Measurements from ENCODE around the gene CASP8AP2. TPM values are rescaled to one million over a fixed set of nuclear protein-coding genes. Genes with fewer than 3 reads are reported as not detected.
"Not testable (repeated sequence)": the region's sequence is repeated elsewhere in the genome, so short reads cannot be mapped to it uniquely, and the experiment has no call there.

CASP8AP2 gene
- total and polyA plus RNA-seq, 4 donors, result 7.1 to 20.6 (median 12.1) TPM

- no peak for ATAC-seq (ENCODE audit: low FRiP score)
- peaks cover 1 to 3% of the 10 kb centered on the region in 2 donors for H3K4me1 ChIP-seq (ENCODE audit: control insufficient read depth in 1 of 2, insufficient read depth in 2 of 2, low read length in 2 of 2)
- intact Hi-C loops (cut with DNase I), result no loop called here
- H3K27me3 ChIP-seq (ENCODE audit: control insufficient read depth in 1 of 2, insufficient read depth in 2 of 2, low read length in 1 of 2), result no peaks in the 10 kb centered on the region
- peak overlapping the region; percentile 51 to 85 for H3K4me3 ChIP-seq (ENCODE audit: low read length in 2 of 2)
- DNase-seq, result no peak
- no peaks in the 10 kb centered on the region for H3K9me3 ChIP-seq (ENCODE audit: control insufficient read depth, low read length)
- no peaks in the 10 kb centered on the region for H3K36me3 ChIP-seq (ENCODE audit: control insufficient read depth in 1 of 2, insufficient read depth in 2 of 2, low read length in 1 of 2)
- 5 to 8% methylated on average over 12 to 15 of the region's 15 CpGs for WGBS, 2 donors
- peak overlapping the region in 1 of 2 donors; percentile 34 for H3K27ac ChIP-seq (ENCODE audit: low read depth in 1 of 2, low read length in 2 of 2)
These were observed 610 bp downstream of the CASP8AP2 start for GRCh38 chr6:89830170-89830809.

- 84 to 87% methylated on average over 12 of the region's 12 CpGs for WGBS, 2 donors
- no peak for ATAC-seq (ENCODE audit: low FRiP score)
- H3K9me3 ChIP-seq (ENCODE audit: control insufficient read depth, low read length), result no peaks in the 10 kb centered on the region
- DNase-seq, result no peak
- H3K27me3 ChIP-seq (ENCODE audit: control insufficient read depth in 1 of 2, insufficient read depth in 2 of 2, low read length in 1 of 2), result no peaks in the 10 kb centered on the region
- no peaks in the 10 kb centered on the region for H3K4me1 ChIP-seq (ENCODE audit: control insufficient read depth in 1 of 2, insufficient read depth in 2 of 2, low read length in 2 of 2)
- no peaks in the 10 kb centered on the region for H3K36me3 ChIP-seq (ENCODE audit: control insufficient read depth in 1 of 2, insufficient read depth in 2 of 2, low read length in 1 of 2)
- intact Hi-C loops (cut with DNase I), result no loop called here
- H3K4me3 ChIP-seq (ENCODE audit: low read length in 2 of 2), result no peak overlapping the region
- no peak overlapping the region for H3K27ac ChIP-seq (ENCODE audit: low read depth in 1 of 2, low read length in 2 of 2)
These were observed 5.5 kb downstream of the CASP8AP2 start for GRCh38 chr6:89834884-89835792.

GRCh38 chr6:89836639-89837222, 7.1 kb downstream of the CASP8AP2 start:
- H3K4me1 ChIP-seq (ENCODE audit: control insufficient read depth in 1 of 2, insufficient read depth in 2 of 2, low read length in 2 of 2), result peaks cover 2 to 4% of the 10 kb centered on the region in 2 donors
- no peak for DNase-seq
- no peaks in the 10 kb centered on the region for H3K27me3 ChIP-seq (ENCODE audit: control insufficient read depth in 1 of 2, insufficient read depth in 2 of 2, low read length in 1 of 2)
- 95 to 97% methylated on average over 8 of the region's 8 CpGs for WGBS, 2 donors
- no peak for ATAC-seq (ENCODE audit: low FRiP score)
- peaks cover 0 to 4% of the 10 kb centered on the region in 2 donors for H3K36me3 ChIP-seq (ENCODE audit: control insufficient read depth in 1 of 2, insufficient read depth in 2 of 2, low read length in 1 of 2)
- H3K9me3 ChIP-seq (ENCODE audit: control insufficient read depth, low read length), result no peaks in the 10 kb centered on the region
- H3K27ac ChIP-seq (ENCODE audit: low read depth in 1 of 2, low read length in 2 of 2), result no peak overlapping the region
- intact Hi-C loops (cut with DNase I), result no loop called here
- H3K4me3 ChIP-seq (ENCODE audit: low read length in 2 of 2), result no peak overlapping the region

DNA sequence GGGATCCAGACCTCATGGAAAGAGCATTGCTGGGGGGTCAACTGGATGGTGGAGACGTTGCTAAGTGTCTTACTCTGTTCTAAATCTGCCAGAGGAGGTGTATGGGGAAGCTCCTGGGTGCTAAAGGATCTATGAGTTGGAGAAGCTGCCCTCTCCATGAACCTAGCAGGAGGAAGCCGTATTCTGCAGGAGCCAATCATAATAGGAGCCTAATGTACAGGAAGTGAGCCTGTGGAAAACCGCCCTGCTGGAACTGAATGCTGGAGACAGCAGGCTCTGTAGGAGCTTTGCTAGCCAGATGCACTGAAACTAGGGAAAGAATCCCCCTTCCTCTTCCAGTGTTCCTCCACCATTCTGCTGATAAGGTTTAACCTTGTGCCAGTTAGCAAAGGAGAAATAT, 10.9 kb downstream of the CASP8AP2 start:
- intact Hi-C loops (cut with DNase I), result no loop called here
- peaks cover 0 to 4% of the 10 kb centered on the region in 2 donors for H3K36me3 ChIP-seq (ENCODE audit: control insufficient read depth in 1 of 2, insufficient read depth in 2 of 2, low read length in 1 of 2)
- DNase-seq (no peak), ATAC-seq (ENCODE audit: low FRiP score) (peak; percentile 22)
- peak overlapping the region in 1 of 2 donors; percentile 19 for H3K27ac ChIP-seq (ENCODE audit: low read depth in 1 of 2, low read length in 2 of 2)
- H3K9me3 ChIP-seq (ENCODE audit: control insufficient read depth, low read length), result no peaks in the 10 kb centered on the region
- peaks cover 2 to 9% of the 10 kb centered on the region in 2 donors for H3K4me1 ChIP-seq (ENCODE audit: control insufficient read depth in 1 of 2, insufficient read depth in 2 of 2, low read length in 2 of 2)
- 11 to 19% methylated on average over 3 of the region's 3 CpGs for WGBS, 2 donors
- H3K27me3 ChIP-seq (ENCODE audit: control insufficient read depth in 1 of 2, insufficient read depth in 2 of 2, low read length in 1 of 2), result no peaks in the 10 kb centered on the region
- no peak overlapping the region for H3K4me3 ChIP-seq (ENCODE audit: low read length in 2 of 2)

GRCh38 chr6:89842228-89842627, 12.5 kb downstream of the CASP8AP2 start:
- 85 to 87% methylated on average over 2 of the region's 2 CpGs for WGBS, 2 donors
- Histone ChIP-seq H3K27ac (ENCODE audit: low read depth in 1 of 2, low read length in 2 of 2) (no peak overlapping the region), H3K4me1 (ENCODE audit: control insufficient read depth in 1 of 2, insufficient read depth in 2 of 2, low read length in 2 of 2) (peaks cover 2 to 9% of the 10 kb centered on the region in 2 donors), H3K36me3 (ENCODE audit: control insufficient read depth in 1 of 2, insufficient read depth in 2 of 2, low read length in 1 of 2) (peaks cover 0 to 4% of the 10 kb centered on the region in 2 donors), H3K27me3 (ENCODE audit: control insufficient read depth in 1 of 2, insufficient read depth in 2 of 2, low read length in 1 of 2) (no peaks in the 10 kb centered on the region), H3K9me3 (ENCODE audit: control insufficient read depth, low read length) (no peaks in the 10 kb centered on the region), H3K4me3 (ENCODE audit: low read length in 2 of 2) (no peak overlapping the region)
- DNase-seq, result no peak
- no peak for ATAC-seq (ENCODE audit: low FRiP score)
- intact Hi-C loops (cut with DNase I), result no loop called here

GRCh38 chr6:89843070-89843469, 13.4 kb downstream of the CASP8AP2 start:
- Histone ChIP-seq H3K4me3 (ENCODE audit: low read length in 2 of 2) (no peak overlapping the region), H3K27ac (ENCODE audit: low read depth in 1 of 2, low read length in 2 of 2) (no peak overlapping the region), H3K36me3 (ENCODE audit: control insufficient read depth in 1 of 2, insufficient read depth in 2 of 2, low read length in 1 of 2) (peaks cover 0 to 4% of the 10 kb centered on the region in 2 donors), H3K4me1 (ENCODE audit: control insufficient read depth in 1 of 2, insufficient read depth in 2 of 2, low read length in 2 of 2) (peaks cover 2 to 9% of the 10 kb centered on the region in 2 donors), H3K9me3 (ENCODE audit: control insufficient read depth, low read length) (no peaks in the 10 kb centered on the region), H3K27me3 (ENCODE audit: control insufficient read depth in 1 of 2, insufficient read depth in 2 of 2, low read length in 1 of 2) (no peaks in the 10 kb centered on the region)
- intact Hi-C loops (cut with DNase I), result no loop called here
- ATAC-seq (ENCODE audit: low FRiP score), result no peak
- DNase-seq, result no peak
- 3 to 5% methylated on average over 3 of the region's 3 CpGs for WGBS, 2 donors

DNA sequence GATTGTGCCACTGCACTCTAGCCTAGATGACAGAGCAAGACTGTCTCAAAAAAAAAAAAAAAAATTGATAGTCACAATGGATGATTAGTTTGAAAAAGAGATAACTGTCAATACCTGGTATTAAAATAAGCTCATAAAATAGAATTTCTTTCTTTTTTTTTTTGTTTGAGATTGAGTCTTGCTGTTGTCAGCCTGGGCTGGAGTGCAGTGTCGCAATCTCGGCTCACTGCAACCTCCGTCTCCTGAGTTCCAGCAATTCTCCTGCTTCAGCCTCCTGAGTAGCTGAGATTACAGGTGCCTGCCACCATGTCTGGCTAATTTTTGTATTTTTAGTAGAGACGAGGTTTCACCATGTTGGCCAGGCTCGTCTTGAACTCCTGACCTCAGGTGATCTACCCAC, 17.8 kb downstream of the CASP8AP2 start:
- not testable (repeated sequence) for H3K27ac ChIP-seq (ENCODE audit: low read depth in 1 of 2, low read length in 2 of 2); H3K36me3 ChIP-seq (ENCODE audit: control insufficient read depth in 1 of 2, insufficient read depth in 2 of 2, low read length in 1 of 2)
- WGBS, 2 donors, result 90 to 93% methylated on average over 5 of the region's 5 CpGs

DNA sequence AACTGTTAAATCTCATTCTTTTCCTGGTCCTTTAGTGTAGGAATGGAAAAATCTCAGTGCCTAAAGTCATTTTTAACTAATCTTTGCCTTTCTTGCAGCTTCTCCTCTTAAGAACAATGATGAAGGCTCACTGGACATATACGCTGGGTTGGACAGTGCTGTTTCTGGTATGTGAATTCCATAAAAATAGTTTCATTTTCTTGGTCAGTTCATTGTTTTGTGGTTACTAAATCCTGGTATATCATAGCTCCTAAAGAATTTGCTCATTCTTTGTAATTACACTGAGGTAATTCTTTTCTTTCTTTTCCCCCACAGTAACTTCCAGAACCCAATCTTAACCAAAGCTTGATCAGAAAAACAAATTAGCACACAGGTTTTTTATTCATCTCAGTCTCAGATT, 23.4 kb downstream of the CASP8AP2 start:
- Histone ChIP-seq H3K27ac (ENCODE audit: low read depth in 1 of 2, low read length in 2 of 2) (no peak overlapping the region), H3K4me3 (ENCODE audit: low read length in 2 of 2) (no peak overlapping the region), H3K4me1 (ENCODE audit: control insufficient read depth in 1 of 2, insufficient read depth in 2 of 2, low read length in 2 of 2) (no peaks in the 10 kb centered on the region), H3K36me3 (ENCODE audit: control insufficient read depth in 1 of 2, insufficient read depth in 2 of 2, low read length in 1 of 2) (peaks cover 2 to 7% of the 10 kb centered on the region in 2 donors), H3K9me3 (ENCODE audit: control insufficient read depth, low read length) (no peaks in the 10 kb centered on the region), H3K27me3 (ENCODE audit: control insufficient read depth in 1 of 2, insufficient read depth in 2 of 2, low read length in 1 of 2) (no peaks in the 10 kb centered on the region)
- intact Hi-C loops (cut with DNase I), result no loop called here
- ATAC-seq (ENCODE audit: low FRiP score), result no peak
- DNase-seq, result no peak
- 90 to 94% methylated on average over 1 of the region's 1 CpG for WGBS, 2 donors

More for the DNA sequence above, 17.8 kb downstream of the CASP8AP2 start:
- DNase-seq; H3K4me3 ChIP-seq (ENCODE audit: low read length in 2 of 2); H3K4me1 ChIP-seq (ENCODE audit: control insufficient read depth in 1 of 2, insufficient read depth in 2 of 2, low read length in 2 of 2); H3K9me3 ChIP-seq (ENCODE audit: control insufficient read depth, low read length); intact Hi-C loops (cut with DNase I); ATAC-seq (ENCODE audit: low FRiP score); H3K27me3 ChIP-seq (ENCODE audit: control insufficient read depth in 1 of 2, insufficient read depth in 2 of 2, low read length in 1 of 2): not testable (repeated sequence)

All from aorta (tissue), 5 donors.